BLaER1 treated with 17β-estradiol and CSF1 and Interleukin-3, amounts not matched to agents 10 nM and 100 nM (cell line): ENCODE results near the gene RIMKLA.

Source experiments
- H3K27ac ChIP-seq, 11 experiments: shearing (Covaris generic); formaldehyde crosslinking; 2 replicates each; pipeline ENCODE4 v1.8.1; 2022
- H3K27me3 ChIP-seq, 11 experiments: shearing (Covaris generic); formaldehyde crosslinking; 2 replicates each; pipeline ENCODE4 v1.8.1; 2022
- H3K36me3 ChIP-seq, 11 experiments: shearing (Covaris generic); formaldehyde crosslinking; 2 replicates each; pipeline ENCODE4 v1.8.1; 2022
- H3K4me1 ChIP-seq, 10 experiments: shearing (Covaris generic); formaldehyde crosslinking; 2 replicates each; pipeline ENCODE4 v1.8.1; 2022
- H3K4me2 ChIP-seq, 11 experiments: shearing (Covaris generic); formaldehyde crosslinking; 2 replicates each; pipeline ENCODE4 v1.8.1; 2022
- H3K4me3 ChIP-seq, 10 experiments: shearing (Covaris generic); formaldehyde crosslinking; 2 replicates each; pipeline ENCODE4 v1.8.1; 2022
- H3K9ac ChIP-seq, 11 experiments: shearing (Covaris generic); formaldehyde crosslinking; 2 replicates each; pipeline ENCODE4 v1.8.1; 2022
- H3K9me3 ChIP-seq, 11 experiments: shearing (Covaris generic); formaldehyde crosslinking; replicated peaks in 1 of 11; 2 replicates each; pipeline ENCODE4 v1.8.1; 2022
- H4K20me1 ChIP-seq, 11 experiments: shearing (Covaris generic); formaldehyde crosslinking; 2 replicates each; pipeline ENCODE4 v1.8.1; 2022
- Cebpa-rat ChIP-seq, 11 experiments: shearing (Covaris generic); IDR thresholded peaks; 2 replicates each; pipeline ENCODE4 v1.8.1; 2022

RIMKLA gene

GRCh38 chr1:42420121-42420520, 39.5 kb downstream of the RIMKLA start:
- Histone ChIP-seq H4K20me1 (no peaks in the 10 kb centered on the region), H3K9me3 (no peaks in the 10 kb centered on the region), H3K4me1 (peaks cover 0 to 8% (median 0%) of the 10 kb centered on the region in 10 experiments; a peak in 4 of 20 replicates), H3K27ac (no peak overlapping the region), H3K4me2 (no peak overlapping the region), H3K9ac (no peak overlapping the region), H3K36me3 (no peaks in the 10 kb centered on the region; a peak in 1 of 22 replicates), H3K27me3 (no peaks in the 10 kb centered on the region), H3K4me3 (no peak overlapping the region)
- no peak for TF ChIP-seq Cebpa-rat (IDR thresholded peaks at IDR 0.05)

DNA sequence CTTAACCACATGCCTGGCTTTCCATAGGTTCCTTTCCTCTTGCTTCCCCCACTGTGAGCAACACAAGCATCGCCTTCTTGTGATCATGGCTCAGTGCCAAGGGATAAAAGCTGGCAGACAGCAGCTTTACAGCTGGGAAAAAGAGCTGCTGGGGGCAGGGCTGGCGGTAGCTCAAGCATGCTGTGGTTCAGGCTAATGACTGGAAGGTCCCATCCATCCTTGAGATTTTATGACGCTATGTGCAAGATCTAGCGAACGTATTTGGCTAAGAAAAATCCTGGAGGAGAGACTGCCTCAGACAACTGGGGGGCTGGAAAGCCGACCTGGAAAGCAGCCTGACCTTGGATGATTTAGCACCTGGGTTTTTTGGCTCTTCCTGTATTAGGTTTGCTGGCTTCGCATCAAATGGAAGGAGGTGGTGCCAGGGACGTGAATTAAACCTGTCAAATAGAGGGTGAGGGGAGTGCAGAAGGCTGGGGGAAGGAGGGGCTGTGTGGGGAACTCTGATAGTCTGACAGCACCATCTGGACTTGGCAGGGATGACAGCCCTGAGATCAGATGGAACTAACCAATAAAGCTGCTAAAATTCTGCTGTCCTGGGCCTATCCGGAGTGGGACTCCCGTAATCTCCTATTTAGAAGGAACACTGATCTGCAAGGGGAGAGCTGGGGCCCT, 40.5 kb downstream of the RIMKLA start:
- Histone ChIP-seq H4K20me1 (no peaks in the 10 kb centered on the region), H3K9ac (no peak overlapping the region), H3K4me3 (no peak overlapping the region), H3K36me3 (no peaks in the 10 kb centered on the region), H3K9me3 (no peaks in the 10 kb centered on the region), H3K27me3 (no peaks in the 10 kb centered on the region), H3K27ac (no peak overlapping the region), H3K4me2 (no peak overlapping the region), H3K4me1 (peaks cover 0 to 8% (median 0%) of the 10 kb centered on the region in 10 experiments; a peak in 4 of 20 replicates)
- no peak for TF ChIP-seq Cebpa-rat (IDR thresholded peaks at IDR 0.05)

DNA sequence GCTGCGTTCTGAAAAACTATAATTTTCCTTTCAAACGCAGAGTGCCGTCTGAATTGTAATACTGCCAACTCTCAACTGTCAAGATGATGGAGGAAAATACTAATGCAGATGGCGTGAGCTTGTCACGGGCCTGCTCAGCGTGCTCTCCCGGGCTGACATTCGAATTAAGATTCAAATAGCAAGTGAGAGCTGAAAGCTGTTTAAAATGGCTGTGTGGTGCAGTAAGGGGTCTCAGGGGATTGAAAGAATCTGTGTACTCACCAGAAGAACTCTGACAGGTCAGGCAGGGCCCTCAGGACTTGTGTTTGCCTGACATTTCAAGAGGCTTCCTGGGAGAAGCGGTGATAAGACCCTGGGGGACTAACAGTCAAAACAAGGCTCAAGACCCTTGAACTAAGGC, 42.1 kb downstream of the RIMKLA start:
- Histone ChIP-seq H3K4me3 (no peak overlapping the region), H3K36me3 (no peaks in the 10 kb centered on the region), H3K4me1 (peaks cover 0 to 8% (median 4%) of the 10 kb centered on the region in 10 experiments; a peak in 6 of 20 replicates), H3K9ac (no peak overlapping the region), H3K27me3 (no peaks in the 10 kb centered on the region), H3K4me2 (peak overlapping the region in 1 of 11 experiments; percentile 18; a peak in 2 of 22 replicates), H3K9me3 (no peaks in the 10 kb centered on the region), H4K20me1 (no peaks in the 10 kb centered on the region), H3K27ac (no peak overlapping the region)
- no peak for TF ChIP-seq Cebpa-rat (IDR thresholded peaks at IDR 0.05)

GRCh38 chr1:42423681-42424080, 43.1 kb downstream of the RIMKLA start:
- no peaks in the 10 kb centered on the region for H3K27me3 ChIP-seq
- H3K36me3 ChIP-seq = no peaks in the 10 kb centered on the region
- H3K4me1 ChIP-seq = peaks cover 0 to 8% (median 4%) of the 10 kb centered on the region in 10 experiments; a peak in 6 of 20 replicates
- no peak overlapping the region for H3K4me2 ChIP-seq
- no peak overlapping the region for H3K4me3 ChIP-seq
- H3K9ac ChIP-seq = no peak overlapping the region
- no peak overlapping the region for H3K27ac ChIP-seq
- H4K20me1 ChIP-seq = no peaks in the 10 kb centered on the region
- no peak for TF ChIP-seq Cebpa-rat (IDR thresholded peaks at IDR 0.05)
- no peaks in the 10 kb centered on the region for H3K9me3 ChIP-seq

DNA sequence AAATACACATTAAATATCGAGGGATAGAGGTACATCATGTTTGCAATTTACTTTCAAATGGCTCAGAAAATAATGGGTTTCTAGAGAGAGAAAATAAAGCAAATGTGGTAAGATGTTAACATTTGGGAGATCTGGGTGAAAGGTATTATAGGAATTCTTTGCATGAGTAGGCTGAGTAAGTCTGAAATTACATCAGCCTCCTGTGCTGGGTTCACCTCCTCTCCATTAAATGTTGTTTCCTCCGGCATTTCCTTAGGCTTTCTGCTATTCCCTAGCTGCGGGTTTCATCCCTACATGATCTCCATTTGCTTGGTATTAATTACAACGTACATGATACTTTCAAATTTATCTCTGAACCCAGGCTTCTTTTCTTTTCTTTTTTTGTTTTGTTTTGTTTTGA, 43.6 kb downstream of the RIMKLA start:
- Histone ChIP-seq H3K4me1 (peaks cover 0 to 8% (median 4%) of the 10 kb centered on the region in 10 experiments; a peak in 6 of 20 replicates), H3K36me3 (no peaks in the 10 kb centered on the region)

GRCh38 chr1:42427240-42427639, 46.6 kb downstream of the RIMKLA start:
- H3K9me3 ChIP-seq = no peaks in the 10 kb centered on the region
- H3K4me3 ChIP-seq = no peak overlapping the region
- H3K27ac ChIP-seq = no peak overlapping the region
- no peak for TF ChIP-seq Cebpa-rat (IDR thresholded peaks at IDR 0.05)
- H3K9ac ChIP-seq = no peak overlapping the region
- H4K20me1 ChIP-seq = no peaks in the 10 kb centered on the region
- peak overlapping the region in 4 of 11 experiments; percentile 0 to 24 (median 18); a peak in 2 of 22 replicates for H3K4me2 ChIP-seq
- H3K36me3 ChIP-seq = no peaks in the 10 kb centered on the region
- no peaks in the 10 kb centered on the region for H3K27me3 ChIP-seq
- peaks cover 7 to 24% (median 13%) of the 10 kb centered on the region in 10 experiments for H3K4me1 ChIP-seq

More for the DNA sequence above, 43.6 kb downstream of the RIMKLA start:
- H4K20me1 ChIP-seq = no peaks in the 10 kb centered on the region
- no peaks in the 10 kb centered on the region for H3K27me3 ChIP-seq
- no peak overlapping the region for H3K9ac ChIP-seq
- no peak overlapping the region for H3K4me2 ChIP-seq
- H3K27ac ChIP-seq = no peak overlapping the region
- H3K9me3 ChIP-seq = no peaks in the 10 kb centered on the region
- H3K4me3 ChIP-seq = no peak overlapping the region
- no peak for TF ChIP-seq Cebpa-rat (IDR thresholded peaks at IDR 0.05)

DNA sequence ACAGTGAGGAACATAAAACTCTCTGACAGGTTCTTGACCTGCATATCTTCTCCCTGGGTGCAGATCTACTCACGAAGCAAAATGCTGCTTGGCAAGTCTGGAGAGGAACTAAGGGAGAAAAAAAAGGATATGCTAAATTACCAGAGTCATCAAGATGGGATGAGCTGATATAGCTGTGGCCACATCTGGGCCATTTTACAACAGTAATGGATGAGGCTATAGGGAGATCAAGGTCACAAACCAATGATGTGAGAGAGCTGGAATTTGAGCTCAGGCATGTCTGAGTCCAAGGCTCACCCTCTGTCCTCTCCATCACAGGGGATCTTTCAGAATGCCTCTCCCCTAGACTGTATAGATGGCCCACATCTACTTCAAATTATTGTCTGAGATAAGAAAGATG, 49.0 kb downstream of the RIMKLA start:
- Histone ChIP-seq H3K4me3 (no peak overlapping the region), H4K20me1 (no peaks in the 10 kb centered on the region), H3K9ac (no peak overlapping the region), H3K27ac (no peak overlapping the region), H3K27me3 (no peaks in the 10 kb centered on the region), H3K9me3 (no peaks in the 10 kb centered on the region), H3K4me1 (peaks cover 7 to 24% (median 11%) of the 10 kb centered on the region in 10 experiments), H3K36me3 (no peaks in the 10 kb centered on the region; a peak in 1 of 22 replicates), H3K4me2 (no peak overlapping the region; a peak in 1 of 22 replicates)
- no peak for TF ChIP-seq Cebpa-rat (IDR thresholded peaks at IDR 0.05)

DNA sequence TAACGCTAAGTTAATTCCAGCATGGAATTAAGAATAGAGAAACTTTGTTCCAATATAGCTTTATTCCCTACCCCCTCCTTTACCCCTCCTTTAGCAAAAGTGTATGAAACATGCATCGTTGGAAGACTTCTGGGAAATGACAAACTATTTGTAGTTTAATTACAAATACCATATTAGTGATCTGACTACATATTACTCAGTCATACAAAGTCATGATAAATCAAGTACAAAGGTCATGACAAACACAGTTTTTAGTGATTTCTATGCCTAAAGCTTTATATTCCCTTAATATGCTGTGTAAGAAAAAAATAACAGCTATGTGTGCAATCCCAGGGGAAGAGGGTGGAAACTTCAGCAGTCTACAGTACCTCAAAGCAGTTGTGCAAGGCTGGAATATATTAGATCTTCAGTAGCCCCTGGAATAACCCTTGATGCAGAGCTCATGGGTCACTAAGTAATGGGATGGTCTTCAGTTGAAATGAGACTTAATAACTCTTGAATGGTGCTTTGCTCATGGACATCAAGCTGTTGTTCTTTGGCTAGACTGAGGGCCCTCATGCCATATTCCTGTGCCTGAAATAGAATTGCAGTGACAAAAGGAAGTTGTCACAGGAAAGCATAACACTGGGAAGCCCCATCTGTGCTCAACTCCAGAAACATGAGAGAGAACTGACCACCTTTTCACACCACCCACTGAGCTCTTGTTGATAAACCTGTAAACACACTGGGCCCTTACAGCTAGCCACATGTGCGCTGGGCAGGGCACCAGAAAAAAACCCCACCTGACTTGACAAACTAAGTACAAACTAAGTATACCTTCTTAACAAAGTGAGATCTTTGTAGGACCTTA, 49.9 kb downstream of the RIMKLA start:
- H3K36me3 ChIP-seq = no peaks in the 10 kb centered on the region; a peak in 1 of 22 replicates
- peaks cover 7 to 24% (median 11%) of the 10 kb centered on the region in 10 experiments for H3K4me1 ChIP-seq
- no peak overlapping the region for H3K9ac ChIP-seq
- no peak overlapping the region for H3K27ac ChIP-seq
- no peak for TF ChIP-seq Cebpa-rat (IDR thresholded peaks at IDR 0.05)
- no peaks in the 10 kb centered on the region for H4K20me1 ChIP-seq
- H3K4me2 ChIP-seq = peak overlapping the region; percentile 20 to 62 (median 40); a peak in 21 of 22 replicates
- no peak overlapping the region for H3K4me3 ChIP-seq
- no peaks in the 10 kb centered on the region for H3K27me3 ChIP-seq
- no peaks in the 10 kb centered on the region for H3K9me3 ChIP-seq

DNA sequence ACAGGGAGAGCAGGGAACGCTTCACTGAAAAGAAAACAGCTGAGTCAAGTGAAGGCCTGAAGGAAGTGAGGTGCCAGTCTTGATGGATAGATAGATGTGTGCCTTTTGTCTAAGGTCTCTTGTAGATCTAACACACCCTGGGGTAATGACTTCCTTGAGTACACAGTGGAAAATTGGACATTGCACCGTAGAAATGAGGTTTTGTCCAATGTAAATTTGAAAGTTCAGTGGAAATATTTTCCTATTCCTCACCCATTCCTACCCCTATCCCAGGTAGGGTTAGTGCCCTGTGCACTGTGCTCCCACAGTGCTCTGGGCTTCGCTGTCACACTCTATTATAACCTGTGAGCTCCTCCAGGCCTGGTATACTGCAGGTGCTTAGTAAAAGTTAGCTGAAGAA, 50.9 kb downstream of the RIMKLA start:
- H3K4me2 ChIP-seq = peak overlapping the region in 1 of 11 experiments; percentile 29; a peak in 1 of 22 replicates
- H3K27ac ChIP-seq = no peak overlapping the region
- H3K27me3 ChIP-seq = no peaks in the 10 kb centered on the region
- no peaks in the 10 kb centered on the region; a peak in 1 of 22 replicates for H3K36me3 ChIP-seq
- no peaks in the 10 kb centered on the region for H3K9me3 ChIP-seq
- no peak for TF ChIP-seq Cebpa-rat (IDR thresholded peaks at IDR 0.05)
- no peak overlapping the region for H3K9ac ChIP-seq
- no peaks in the 10 kb centered on the region for H4K20me1 ChIP-seq
- H3K4me1 ChIP-seq = peaks cover 7 to 25% (median 11%) of the 10 kb centered on the region in 10 experiments
- H3K4me3 ChIP-seq = no peak overlapping the region
